ENCODE measurements around the gene EIF4H. TPM values are rescaled to one million over a fixed set of nuclear protein-coding genes. Genes with fewer than 3 reads are reported as not detected.
"Not testable (repeated sequence)": the region's sequence is repeated elsewhere in the genome, so short reads cannot be mapped to it uniquely, and the experiment has no call there.

The EIF4H gene
- total RNA-seq (2014; rRNA removed; shearing (Covaris generic)): 333 and 408 TPM in 2 replicates
- 372 and 382 TPM in 2 replicates for polyA plus RNA-seq (2015; cell fraction: cytosol; rRNA removed)
- 333 and 343 TPM in 2 replicates for polyA plus RNA-seq (2015; cell fraction: nucleus; rRNA removed)

DNA sequence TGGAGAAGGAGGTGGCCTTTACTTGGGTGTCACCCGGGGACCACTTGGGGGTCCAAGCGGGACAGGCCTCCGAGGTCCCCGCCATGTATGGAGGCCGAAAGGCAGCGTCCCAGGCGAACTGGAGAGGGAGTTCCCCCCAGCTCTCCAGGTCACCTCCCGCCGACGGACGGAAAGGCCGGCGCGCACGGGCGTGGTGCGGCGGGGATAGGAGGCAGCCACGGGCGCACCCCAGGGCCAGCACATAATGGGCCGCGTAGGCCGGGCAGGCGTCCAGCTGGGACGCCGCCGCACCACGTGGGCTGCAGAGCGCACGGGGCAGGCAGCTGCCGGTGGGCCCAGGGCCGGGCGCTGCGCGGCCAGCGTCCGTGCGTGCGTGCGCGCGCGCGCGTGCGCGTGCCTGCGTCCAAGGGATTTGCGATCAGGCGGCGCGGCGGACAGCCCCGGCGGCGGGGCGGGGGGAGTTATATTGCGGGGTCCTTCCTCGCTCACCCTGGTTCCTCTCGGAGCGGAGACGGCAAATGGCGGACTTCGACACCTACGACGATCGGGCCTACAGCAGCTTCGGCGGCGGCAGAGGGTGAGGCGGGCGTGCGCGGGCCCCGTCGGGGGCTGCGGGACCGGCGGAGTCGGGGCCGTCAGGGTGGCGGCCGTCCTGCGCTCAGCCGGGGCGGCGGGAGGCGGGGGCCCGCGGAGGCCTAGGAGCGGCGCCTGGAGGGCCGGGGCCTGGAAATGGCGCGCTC is at the start of gene EIF4H:
EIF4H (plus strand) TSS at position 491 of the 740 bp plus-strand sequence; CDS start at position 519, 28 bp downstream.
- peak; percentile 92 for DNase-seq (ENCODE audit: low read depth)

DNA sequence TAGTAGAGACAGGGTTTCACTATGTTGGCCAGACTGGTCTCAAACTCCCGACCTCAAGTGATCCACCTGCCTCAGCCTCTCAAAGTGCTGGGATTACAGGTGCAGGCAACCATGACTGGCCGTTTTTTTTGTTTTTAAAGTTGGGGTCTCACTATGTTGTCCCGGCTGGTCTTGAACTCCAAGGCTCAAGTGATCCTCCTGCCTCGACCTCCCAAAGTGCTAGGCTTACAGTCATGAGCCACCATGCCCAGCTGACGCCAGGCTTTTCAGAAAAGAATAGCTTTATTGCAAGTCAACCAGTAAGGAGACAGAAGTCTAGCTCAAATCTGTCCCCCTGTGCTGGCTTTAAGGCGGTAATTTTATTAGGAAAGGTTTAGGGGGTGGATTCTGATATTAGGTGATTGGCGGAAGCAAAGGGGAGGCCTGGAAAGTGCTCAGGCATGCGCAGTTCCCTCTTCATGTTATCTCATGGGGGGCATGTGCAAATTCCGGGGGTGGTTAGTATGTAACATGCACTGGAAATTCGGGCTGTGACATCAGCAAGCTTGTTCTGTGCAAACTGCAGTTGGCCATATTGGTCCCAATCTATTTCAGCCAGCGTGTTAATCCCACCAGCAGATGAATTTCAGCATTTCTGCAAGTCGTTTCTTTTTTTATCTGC is 47.8 kb upstream of the EIF4H start:
- DNase-seq (ENCODE audit: low read depth): no peak

DNA sequence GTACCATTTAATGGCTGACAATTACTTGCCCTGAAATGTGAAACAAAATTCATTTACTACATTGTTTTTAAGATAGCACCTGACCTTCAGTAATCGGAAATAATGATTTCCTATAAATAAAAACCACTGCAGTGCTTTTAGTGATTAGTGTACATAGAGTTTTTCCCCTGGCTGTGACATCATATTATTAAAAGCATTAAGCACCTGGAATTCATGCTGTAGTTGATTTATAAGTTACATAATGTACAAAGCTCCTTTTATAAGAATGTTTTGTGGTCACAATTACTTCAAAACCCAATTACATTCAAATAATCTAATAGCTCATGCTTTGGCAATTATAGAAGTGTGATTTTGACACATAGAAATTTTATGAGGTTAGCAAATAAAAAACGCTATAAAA is 44.3 kb upstream of the EIF4H start:
- DNase-seq (ENCODE audit: low read depth): no peak

DNA sequence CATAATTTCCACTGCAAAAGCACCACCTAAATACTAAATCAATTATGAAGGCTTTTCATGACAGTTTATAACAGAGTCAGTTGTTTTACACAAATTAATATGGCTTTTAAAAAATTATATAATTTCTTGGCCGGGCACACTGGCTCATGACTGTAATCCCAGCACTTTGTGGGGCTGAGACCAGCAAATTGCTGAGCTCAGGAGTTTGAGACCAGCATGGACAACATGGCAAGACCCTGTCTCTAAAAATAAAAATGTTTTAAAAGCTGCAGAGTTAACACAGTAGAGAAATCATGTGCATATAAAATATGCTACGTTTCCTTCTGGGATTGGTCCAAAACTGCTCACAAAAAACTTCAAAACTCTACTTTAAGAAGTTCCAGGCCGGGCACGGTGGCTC is 43.6 kb upstream of the EIF4H start:
- no peak for DNase-seq (ENCODE audit: low read depth)

DNA sequence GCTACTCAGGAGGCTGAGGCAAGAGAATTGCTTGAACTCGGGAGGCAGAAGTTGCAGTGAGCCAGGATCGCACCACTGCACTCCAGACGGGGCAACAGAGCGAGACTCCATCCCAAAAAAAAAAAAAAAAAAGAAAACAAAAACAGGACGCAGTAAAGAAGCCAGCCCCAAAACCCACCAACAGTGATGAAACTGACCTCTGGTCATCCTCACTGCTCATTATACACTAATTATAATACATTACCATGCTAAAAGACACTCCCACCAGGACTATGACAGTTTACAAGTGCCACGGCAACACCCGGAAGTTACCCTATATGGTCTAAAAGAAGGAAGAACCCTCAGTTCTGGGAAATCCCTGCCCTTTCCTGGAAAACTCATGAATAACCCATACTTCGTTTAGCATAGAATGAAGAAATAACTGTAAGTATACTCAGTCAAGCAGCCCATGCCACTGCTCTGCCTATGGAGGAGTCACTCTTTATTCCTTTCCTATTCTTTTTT is 40.0 kb upstream of the EIF4H start:
- DNase-seq (ENCODE audit: low read depth): peak; percentile 14

DNA sequence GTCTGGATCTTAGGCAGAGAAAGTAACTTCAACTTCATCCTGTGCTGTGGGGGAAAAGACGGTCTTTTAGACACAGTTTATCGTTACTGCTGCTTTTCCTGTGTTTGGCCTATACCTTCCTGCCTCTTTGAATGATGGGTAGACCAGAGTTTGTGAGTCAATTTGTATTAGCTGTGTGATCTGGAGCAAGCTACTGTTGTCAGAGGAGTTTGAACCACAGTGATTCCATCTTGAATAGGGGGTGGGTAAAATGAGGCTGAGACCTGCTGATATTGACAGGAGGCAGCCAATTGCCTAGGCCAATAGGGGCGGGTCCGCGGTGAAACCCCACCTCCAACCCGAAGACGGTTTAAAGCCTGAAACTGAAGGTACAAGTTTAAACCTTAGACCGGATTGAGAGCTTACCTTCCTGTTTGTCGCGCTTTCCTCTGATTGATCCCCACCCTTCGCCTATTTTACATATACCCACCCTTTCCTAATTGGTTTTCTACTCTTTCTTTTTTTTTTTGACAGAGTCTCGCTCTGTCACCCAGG is 35.8 kb upstream of the EIF4H start:
- no peak for DNase-seq (ENCODE audit: low read depth)

DNA sequence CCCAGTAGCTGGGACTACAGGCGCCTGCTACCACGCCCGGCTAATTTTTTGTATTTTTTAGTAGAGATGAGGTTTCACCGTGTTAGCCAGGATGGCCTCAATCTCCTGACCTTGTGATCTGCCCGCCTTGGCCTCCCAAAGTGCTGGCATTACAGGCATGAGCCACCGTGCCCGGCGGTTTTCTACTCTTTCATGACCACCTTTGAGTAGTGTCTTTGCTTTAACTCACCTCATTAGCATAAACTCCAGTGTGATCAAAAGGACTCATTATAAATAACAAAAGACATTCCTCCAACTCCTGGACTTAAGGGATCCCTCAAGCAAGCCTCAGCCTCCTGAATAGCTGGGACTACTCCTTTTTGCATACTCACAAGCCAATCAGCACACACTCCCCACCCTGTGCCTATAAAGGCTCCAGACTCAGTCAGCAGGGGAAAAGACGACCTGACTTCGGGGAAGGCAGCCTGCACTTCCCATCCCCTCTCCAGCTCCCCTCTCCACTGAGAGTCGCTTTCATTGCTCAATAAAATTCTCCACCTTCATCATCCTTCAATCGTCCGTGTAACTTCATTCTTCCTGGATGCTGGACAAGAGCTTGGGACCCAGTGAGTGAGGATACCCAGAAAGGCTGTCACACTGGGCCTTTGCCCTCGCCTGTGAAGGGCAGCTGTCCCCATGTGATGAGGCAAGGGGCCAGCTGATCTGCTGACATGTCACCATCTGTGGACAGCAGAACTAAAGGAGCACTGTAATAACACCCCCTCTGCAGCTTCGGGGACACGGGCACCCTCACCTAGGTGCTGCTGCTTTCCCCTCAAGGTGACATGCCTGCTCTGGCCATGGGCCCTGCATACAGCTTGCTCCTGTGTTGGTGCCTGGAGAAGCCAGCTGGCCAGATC is 35.0 kb upstream of the EIF4H start:
- no peak for DNase-seq (ENCODE audit: low read depth)

DNA sequence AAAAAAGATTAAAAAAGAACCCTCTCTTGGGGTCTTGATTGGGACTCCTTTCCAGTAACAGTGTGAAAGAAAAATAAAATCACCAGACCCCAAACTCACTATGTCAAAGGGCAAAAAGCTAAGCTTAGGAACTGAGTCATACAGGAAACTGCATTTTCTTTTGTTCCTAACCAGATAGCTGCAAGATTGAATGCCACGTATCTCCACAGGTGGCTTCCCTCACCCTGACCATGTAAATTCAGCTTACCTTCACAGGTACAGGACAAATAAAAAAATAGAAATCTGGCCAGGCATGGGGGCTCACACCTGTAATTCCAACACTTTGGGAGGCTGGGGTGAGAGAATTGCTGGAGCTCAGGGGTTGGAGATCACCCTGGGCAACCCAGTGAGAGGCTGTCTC is 32.5 kb upstream of the EIF4H start:
- DNase-seq (ENCODE audit: low read depth): peak; percentile 48

DNA sequence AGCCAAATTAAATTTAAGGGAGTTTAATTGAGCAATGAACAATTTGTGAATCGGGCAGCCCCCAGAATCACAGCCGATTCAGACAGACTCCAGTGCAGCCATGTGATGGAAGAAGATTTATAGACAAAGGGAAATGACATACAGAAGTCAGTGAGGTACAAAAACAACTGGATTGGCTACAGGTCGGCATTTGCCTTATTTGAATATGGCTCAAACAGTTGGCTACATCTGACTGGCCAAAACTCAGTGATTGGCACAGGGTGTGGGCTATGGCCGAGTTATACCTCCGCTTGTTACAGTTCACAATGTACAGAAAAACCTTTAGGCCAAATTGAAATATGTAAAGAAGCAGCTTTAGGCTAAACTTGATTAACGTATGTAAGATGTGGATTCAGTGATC is 30.8 kb upstream of the EIF4H start:
- DNase-seq (ENCODE audit: low read depth): no peak

DNA sequence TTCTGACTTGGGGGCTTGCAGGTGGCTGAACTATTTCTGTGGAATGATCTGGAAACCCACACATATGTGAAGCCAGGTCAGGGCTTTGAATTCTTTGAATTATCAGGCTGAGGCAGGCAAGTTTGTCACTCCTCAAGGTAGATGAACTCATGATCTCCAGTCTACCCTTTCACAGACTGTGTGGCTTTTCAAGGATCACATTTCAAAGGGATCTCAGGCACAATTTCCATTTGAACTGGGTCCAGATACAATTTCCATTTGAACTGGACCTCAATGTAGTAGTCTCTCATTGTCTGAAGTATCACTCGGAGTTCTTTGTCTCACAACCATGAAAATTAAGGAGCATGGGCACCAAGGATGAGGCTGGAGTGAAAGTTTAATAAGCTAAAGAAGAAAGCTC is 25.7 kb upstream of the EIF4H start:
- no peak for DNase-seq (ENCODE audit: low read depth)

DNA sequence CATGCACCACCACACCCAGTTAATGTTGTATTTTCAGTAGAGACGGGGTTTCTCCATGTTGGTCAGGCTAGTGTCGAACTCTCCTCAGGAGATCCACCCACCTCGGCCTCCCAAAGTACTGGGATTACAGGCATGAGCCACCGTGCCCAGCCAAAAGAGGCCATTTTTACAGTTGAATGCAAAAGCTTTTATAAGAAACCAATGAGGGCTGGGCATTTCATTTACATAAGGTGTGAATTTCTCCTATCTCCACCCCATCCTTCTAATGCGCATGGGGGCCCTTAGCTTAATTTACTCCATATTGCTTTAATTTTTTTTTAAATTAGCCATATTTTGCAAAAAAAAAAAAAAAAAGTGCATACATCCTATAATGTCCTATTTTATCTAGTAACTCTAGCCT is 25.1 kb upstream of the EIF4H start:
- no peak for DNase-seq (ENCODE audit: low read depth)

DNA sequence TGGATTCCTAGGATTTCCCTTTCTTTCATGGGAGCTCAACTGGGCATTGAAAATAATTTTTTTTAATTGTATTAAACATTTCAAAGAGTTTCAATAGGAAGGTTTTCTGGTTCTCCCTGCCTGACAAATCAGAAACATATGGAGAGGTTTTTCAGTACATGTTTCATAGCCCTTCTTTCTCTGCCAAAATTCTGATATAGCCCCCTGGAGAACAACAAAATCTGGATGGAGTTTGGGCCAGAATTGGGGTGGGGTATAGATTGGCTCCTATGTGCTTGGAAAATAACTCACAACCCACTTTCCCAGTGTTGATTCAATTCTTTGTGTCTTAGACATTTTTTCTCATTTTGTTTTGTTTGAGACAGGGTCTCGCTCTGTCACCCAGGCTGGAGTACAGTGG is 24.6 kb upstream of the EIF4H start:
- DNase-seq (ENCODE audit: low read depth): no peak

DNA sequence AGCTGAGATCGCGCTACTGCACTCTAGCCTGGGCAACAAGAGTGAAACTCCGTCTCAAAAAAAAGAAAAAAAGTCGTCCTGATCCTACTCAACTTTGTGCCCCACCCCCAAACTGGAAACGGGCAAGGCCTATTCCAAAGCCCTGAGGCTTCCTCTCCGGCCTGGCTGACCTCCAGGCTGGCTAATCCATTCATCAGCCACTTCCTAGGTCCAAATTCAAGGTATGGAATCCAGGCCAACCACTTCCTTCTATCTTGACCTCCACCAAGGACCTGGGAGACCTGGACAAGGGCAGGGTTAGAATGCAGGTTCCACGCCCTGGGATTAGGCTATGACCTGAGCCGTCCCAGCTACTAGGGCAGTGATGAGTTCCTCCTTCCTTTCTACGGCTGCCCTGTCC is 20.4 kb upstream of the EIF4H start:
- DNase-seq (ENCODE audit: low read depth): no peak

DNA sequence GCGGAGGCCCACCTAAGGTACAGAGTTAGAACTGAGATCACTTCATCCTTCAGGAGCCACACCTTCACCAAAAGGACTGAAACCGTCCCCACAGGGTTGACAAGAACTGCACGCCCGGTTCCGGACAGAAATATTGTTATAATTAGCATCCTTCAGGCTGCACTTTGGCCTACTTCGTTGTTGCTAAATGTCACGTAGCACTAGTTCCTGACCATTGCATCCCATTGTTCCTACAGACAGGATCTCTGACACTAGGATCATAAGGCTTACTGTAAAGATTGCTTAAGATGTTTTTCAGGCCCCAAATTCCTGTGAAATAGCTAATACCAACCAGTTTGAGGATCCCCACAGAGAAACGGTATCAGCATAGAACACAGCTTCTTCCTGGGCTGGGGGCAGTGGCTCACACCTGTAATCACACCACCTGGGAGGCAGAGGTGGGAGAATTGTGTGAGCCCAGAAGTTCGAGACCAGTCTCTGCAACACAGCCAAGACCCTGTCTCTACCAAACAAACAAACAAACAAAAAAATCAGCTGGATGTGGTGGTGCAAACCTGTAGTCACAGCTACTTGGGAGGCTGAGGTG is 18.3 kb upstream of the EIF4H start:
- no peak for DNase-seq (ENCODE audit: low read depth)

DNA sequence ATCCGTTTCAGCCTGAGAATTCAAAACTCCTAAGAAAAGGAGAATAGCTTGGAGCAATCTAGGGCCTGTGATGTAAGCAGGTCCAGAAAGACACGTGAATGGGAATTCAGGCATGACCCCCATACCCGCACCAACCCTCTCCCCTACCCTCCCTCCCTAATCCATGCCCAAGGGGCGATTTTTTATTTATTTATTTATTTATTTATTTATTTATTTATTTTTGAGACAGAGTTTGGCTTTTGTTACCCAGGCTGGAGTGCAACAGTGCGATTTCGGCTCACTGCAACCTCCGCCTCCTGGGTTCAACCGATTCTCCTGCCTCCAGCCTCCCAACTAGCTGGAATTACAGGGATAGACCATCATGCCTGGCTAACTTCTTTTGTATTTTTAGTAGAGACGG is 16.6 kb upstream of the EIF4H start:
- no peak for DNase-seq (ENCODE audit: low read depth)

DNA sequence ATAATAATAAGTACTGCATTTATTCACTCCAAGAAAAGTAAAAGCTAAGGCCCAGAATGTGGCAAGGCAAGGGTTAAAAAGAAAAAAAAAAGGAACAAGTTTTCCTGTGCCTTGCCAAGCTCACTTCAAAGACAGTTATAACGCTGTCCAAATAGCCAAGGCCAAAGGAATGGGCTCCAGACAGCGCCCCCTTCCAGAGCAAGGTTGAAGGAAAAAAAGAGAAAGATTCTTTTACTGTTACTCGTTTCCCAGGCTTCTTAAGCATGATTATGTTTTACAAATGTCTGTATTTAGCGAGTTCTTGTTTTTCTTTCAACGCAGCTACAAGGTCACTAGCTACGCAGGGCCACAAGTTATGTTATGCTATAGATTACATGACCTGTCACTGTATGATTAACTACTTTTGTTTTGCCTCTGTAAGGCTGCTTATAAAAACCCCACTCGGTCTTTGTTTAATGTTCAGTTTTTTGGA is 9.1 kb upstream of the EIF4H start:
- no peak for DNase-seq (ENCODE audit: low read depth)

DNA sequence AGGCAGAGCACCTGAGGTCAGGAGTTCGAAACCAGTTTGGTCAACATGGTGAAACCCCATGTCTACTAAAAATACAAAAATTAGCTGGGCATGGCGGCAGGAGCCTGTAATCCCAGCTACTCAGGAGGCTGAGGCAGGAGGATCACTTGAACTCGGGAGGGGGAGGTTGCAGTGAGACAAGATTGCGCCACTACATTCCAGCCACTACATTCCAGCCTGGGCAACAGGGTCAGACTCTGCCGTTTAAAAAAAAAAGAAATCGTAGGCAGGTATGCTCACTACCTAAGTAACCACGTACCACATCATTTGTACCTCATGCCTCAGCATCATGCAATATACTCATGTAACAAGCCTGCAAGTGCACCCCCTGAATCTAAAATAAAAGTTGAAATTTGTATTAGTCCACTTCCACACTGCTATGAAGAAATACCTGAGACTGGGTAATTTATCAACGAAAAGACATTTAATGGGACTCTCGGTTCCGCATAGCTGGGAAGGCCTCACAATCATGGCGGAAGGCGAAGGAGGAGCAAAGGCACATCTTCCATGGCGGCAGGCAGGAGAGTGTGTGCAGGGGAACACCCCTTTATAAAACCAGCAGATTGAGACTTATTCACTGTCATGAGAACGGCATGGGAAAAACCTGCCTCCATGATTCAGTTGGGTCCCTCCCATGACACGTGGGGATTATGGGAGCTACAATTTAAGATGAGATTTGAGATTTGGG is 8.1 kb upstream of the EIF4H start:
- no peak for DNase-seq (ENCODE audit: low read depth)

DNA sequence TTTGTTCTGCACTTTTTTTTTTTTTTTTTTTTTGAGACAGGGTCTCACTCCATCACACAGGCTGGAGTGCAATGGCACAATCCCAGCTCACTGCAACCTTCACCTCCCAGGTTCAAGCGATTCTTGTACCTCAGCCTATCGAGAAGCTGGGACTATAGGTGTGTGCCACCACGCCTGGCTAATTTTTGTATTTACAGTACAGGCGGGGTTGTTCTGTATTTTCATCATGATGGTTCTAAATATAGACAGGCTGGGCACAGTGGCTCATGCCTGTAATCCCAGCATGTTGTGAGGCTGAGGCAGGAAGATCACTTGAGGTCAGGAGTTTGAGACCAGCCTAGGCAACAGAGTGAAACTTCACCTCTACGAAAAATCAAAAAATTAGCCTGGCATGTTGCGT is 6.8 kb upstream of the EIF4H start:
- not testable (repeated sequence) for DNase-seq (ENCODE audit: low read depth)

DNA sequence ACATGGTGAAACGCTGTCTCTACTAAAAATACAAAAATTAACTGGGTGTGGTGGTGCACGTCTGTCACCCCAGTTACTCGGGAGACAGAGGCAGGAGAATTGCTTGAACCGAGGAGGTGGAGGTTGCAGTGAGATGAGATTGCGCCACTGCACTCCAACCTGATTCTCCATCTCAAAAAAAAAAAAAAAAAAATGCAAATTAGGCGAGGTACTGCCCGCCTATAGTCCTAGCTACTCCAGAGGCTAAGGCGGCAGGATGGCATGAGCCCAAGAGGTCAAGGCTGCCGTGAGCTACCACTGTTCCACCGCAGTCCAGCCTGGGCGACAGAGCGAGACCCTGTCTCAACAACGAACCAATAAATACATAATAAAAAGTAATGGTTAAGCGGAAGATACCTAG is 1.1 kb upstream of the EIF4H start:
- DNase-seq (ENCODE audit: low read depth): no peak

DNA sequence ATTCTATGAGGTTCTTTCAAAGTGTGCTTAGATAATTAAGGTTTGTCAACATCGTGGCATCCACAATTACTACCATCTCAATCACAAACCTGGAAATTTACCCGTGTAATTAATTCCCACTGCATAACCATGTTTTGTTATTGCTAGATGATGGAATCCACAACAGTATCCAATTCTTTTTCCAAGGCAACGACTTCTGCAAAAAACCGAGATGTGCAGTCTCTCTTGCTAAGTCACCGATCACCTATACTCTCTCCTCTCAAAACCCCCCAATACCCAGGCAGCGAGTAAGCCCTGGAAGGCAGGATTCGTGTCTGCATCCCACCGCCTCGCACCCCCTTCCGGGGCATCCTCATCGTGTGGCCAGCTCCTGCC is 678 bp upstream of the EIF4H start:
- no peak for DNase-seq (ENCODE audit: low read depth)
